Fibroblast of the conjunctiva (primary cell): ENCODE data around the gene PNKP.

Source experiments
- DNase-seq: peaks from one replicate; pipeline ENCODE4 v3.0.0-alpha.2; 2010; ENCODE audit warnings: low read depth

Gene PNKP

DNA sequence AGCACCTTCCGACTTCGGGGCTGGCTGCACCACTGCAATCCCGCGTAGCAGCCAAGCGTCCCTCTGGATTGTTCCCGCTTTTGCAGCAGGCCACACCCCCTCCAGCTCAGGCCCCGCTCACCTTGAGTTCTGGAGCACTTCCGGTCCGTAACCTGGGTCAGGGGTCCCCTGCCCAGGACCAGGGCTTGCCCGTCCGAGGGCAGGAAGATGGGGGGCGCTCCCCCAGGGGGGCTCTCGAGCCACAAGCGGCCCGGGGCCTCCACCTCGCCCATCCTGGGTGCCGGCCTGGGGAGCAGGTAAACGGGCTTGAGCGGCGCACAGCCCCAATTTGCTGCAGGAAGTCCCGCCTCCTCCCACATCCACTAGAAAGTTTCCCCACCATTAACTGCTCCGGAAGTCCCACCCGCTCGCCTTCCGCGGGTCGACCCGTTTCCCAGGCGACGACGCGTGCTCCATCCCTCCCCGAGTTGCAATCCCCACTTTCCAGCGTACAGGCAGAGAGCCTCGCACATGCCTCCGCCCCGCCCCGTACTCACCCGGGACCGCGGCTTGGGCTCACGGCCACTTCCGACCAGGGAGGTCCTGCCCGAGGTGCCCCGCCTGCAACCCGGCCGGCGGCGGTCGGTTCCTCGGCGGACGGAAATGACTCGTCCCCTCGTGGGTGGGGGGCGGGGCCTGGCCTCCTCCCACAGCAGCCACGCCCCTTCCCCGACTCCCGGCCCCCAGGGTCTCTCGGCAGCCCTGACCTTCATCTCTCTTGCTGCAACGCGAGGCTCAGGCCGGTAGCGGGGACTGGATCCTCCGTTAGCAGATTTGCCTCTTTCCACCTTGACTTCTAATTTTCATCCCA lies at the start of gene PNKP:
TSS of gene PNKP (minus strand) at position 644 of the 850 bp plus-strand sequence. CDS start at position 272, 372 bp downstream.
- DNase-seq, result peak; percentile 83

DNA sequence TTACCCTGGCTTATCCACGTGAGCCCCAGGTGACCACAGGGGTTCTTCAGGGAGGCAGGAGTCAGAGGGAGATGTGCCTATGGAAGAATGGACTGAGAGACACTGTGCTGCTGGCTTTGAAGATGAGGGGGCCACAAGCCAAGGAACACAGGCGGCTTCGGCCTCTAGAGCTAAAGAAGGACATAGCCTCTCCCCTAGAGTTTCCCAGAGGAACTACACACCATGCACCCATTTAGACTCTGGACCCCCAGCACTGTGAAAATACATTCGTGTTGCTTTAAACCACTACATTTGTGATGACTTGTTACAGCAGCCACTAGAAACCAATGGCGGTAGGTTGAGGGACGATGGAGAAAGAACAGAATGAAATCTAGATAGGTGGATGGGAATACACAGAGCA lies 47.9 kb upstream of the PNKP start:
- DNase-seq, result no peak

DNA sequence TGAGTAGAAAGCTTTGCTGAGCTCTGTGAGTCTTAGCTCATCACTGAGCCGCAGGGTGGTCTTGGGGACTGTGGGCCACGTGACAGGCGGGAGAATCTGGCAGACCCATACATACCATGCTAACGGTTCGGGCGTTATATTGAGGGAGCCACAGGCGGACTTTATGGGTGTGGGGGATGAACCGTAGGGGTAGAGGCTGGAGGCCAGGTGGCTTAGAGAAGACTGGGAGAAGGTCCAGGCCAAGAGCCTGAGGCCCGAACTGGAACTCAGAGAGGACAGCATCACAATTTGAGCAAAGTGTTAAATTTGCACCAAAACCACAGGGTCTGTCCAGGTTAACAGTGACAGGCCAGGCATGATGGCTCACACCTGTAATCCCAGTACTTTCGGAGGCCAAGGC lies 46.3 kb upstream of the PNKP start:
- no peak for DNase-seq

DNA sequence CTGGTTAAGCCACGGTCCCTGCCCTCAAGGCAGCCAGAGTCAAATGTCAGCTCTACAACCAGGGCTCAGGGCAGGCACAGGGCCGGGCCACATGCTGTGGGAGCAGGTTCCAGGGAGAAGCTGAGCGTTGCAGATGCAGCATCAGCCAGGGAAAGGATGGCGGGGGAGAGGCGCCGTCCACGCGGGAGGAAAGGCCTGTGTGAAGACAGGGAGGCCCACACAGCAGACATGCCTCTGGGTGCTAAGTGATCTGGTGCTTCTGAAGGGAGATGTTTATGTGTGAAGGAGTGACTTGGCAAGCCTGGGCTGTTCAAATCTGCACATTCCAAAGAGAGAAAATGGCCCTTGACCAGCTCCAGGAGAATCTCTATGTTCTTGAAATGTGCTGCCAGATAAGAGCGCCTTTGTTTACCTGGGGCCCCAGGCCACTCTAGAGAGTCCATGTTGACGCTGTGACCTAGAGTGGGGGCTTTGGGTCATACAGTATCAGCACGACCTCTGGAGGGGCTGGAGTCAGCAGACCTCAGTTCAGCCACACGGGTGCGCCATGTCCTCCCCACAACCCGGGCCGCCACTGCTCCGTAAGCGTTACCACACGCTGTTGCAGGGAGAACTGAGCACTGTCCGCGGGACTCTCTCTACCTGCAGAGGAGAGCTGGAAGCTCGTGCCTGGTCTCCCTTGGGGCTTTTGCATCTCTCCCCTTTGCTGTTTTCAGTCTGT lies 45.7 kb upstream of the PNKP start:
- DNase-seq, result no peak

DNA sequence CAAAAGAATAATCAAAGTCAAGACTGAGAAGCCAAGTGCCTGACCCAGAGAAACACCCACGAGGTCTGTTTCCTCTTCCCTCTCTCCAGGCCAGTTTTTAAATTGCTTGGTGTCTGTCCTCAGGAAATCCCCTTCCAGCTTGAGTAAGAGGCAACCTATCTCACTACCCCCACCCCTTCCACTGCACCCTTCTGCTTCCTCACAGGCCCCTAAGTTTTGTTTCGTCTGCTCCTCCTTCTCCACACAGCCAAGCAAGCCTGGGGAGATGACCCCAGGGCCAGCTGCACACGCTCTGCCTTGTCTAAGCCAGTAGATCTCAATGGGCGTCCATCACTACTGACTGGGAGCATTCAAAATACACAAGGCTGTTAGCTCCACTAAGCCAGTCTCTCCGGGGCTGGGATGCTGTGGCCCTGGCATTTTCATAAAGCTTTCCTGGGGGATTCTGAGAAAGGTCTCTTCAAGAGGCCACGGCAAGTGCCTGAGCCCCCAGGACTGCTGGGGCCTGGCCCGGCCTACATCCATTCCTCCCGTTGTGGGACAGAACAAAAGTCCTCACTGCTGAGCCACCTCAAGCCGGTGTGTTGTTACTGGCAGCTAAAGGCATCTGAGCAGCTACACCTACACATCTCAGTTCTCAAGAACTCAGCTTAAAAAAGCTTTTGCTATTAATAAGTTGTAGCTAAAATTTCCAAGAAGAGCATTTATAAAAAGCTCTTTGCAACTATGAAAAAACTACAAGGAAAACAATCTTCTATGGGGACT lies 44.2 kb upstream of the PNKP start:
- DNase-seq, result no peak

DNA sequence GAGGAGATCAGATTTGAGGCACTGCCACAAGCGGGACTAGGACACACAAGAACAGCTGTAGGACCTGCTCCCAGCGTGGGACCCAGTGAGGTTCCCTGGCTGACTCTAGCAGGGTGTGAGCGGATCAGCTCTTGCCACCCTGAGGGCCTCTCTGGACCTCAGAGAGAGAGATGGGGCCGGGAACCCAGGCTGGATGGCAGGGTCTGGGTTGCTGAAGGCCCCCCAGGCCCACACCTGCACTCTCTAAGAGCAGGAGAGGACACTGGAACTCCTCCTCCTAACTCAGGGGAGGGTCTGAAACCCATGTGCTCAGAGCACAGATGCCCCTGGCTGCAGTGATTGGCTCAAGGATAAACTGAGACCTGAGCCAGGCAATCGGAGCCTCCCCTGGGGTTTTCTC lies 42.8 kb upstream of the PNKP start:
- DNase-seq, result no peak

DNA sequence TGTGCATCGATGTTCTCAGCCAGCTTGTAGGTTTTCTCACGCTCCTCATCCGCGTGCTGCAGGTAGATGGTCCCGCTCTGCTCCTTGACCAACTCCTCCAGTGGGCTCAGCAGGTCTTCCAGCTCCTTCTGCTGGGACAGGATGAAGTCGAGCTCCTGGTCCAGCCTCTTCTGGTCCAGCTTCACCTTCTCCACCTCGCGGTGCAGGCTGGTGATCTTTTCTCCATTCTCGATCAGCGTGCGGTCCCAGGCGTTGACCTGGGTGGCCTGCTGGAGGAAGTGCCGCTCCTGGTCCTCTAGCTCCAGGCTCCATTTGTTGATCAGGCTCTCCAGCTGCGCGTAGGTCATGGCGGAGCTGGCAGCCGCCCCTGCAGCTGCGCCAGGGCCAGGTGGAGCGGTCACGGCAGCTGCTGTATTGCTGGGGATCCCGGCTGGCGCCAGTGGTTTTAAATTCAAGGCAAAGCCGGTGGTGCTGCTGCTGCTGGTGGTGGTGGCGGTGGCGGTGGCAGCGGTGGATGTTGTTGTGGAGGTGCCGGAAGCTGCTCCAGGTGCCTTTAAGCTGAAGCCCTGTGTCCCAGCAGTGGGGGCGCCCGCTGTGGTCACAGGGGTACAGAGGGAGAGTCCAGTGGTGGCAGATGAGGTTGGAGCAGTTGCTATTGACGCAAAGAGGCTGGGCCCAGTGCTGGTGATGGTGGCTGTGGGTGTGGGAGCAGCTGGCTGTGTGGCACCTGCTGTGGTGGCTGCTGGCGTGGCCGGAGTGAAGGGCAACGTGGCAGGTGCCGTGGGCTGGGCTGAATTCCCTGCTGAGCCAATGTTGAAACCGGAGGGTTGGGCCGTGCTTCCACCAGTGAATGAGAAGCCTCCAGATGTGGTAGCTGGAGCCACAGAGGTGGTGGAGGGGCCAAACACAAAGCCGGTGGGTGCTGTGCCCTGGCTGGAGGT lies 41.4 kb upstream of the PNKP start:
- no peak for DNase-seq

DNA sequence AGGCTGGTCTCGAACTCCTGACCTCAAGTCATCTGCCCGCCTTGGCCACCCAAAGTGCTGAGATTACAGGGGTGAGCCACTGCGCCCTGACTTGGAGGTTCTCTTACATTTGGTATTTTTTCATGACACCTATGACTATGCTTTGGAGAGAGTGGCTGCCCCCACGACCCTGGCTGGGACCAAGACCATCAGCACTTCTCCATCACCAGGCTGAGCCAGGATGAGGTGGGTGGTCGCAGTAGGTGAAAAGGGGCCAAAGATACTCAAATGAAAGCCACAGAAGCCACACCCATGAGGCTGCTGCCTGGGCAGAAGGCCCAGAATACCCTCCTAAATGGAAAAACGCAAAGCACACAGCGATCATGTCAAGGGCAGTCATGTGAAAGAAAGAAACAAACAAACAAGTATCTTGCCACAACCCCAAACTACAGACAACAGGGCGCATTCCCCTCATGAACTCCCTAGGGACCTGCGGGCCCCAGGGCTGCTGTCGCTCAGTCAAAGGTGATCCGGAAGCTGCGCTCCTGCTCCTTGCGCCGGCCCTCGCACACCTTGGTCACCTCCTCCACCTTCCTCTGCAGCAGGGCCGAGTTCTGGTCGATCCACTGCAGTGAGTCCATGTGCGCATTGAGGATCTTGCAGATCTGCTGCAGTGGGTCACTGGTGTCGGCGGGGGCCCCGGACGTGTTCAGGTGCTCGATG lies 40.5 kb upstream of the PNKP start:
- DNase-seq, result no peak

DNA sequence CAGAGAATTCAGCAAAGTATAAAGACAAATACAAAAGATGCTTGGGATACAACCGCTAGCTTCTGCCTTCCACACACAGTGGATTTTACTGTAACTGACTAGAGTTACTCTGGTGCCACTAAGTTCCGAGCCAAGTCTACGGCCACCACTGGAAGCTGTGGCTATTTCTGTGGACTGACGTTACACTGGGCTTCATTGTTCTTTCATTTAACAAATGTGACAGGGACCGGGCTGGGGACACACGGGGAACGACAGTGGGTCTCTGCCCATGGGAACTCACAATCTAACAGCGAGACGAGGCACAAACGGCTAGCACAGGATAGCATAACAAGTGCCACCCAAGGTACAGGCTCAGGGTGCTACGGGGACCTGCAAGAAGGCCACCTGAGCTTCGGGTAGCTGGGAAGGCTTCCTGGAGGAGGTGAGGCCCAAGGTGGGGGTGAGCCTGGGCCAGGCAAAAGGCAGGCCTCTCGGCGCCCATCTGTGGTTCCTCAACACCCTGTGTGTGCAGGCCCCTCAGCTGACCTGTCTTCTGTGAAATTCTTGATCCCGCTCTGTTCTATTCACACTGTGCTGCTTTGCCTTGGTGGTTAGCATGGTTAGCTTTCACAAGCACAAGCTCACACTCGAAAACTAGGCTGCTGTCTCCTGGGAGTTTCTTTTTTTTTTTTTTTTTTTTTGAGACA lies 39.6 kb upstream of the PNKP start:
- no peak for DNase-seq

DNA sequence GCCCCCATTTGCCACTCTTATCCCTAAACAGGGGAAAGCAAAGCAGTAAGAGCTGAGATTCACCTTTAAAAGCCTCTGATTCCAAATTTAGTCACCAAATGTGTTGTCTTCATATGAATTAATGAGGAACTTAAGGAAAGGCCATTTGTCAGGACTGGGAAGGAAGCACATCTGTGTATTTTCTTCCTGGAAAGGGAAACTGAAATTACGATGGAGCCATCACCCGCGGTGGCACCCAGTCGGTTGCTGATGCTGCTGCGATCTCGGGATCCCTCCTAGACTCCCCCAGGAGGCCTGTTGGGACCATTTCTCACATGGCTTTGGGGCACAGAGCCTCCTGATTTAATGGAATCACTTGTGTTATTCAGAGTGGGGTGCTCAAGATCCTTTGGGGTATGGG lies 36.8 kb upstream of the PNKP start:
- DNase-seq, result no peak

DNA sequence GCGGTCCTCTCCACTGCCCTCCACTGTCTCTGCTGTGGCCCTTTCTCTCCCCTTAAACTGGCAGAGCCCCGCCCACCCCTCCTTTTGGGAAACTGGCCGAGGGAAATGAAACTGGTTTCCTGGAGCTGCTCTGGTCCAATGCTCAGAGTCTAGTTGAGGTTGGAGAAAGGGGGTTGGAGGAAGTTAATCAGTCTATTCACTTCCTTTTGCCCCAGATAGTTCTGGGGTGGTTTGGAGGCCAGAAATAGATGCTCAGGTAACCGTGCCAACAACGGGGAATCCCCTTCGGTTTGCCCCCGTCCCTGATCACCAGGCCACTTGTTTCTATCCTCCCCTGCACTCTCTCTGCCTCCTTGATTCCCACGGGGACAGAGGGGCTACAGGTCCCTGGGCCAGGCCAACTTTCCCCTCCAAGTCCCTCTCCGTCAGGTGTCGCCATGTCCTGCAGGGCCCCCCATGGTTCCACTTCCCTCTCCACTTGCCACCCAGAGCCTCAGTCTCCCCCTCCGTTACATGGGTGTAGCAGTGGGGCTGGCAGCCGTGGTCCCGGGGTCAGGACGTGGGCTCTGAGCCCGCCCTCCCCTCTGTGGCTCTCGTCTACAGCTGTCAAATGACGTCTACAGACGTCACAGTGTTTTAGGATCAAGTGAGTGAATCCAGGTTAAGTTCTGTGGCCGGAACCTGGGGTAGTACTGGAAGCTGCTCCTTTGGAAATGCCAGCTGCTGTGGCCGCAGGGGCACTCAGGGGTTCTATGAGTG lies 29.7 kb upstream of the PNKP start, which contains the start of gene IL4I1:
TSS of gene IL4I1 (minus strand) at position 25 of the 759 bp plus-strand sequence. CDS start 727 bp downstream, outside the sequence.
- no peak for DNase-seq

DNA sequence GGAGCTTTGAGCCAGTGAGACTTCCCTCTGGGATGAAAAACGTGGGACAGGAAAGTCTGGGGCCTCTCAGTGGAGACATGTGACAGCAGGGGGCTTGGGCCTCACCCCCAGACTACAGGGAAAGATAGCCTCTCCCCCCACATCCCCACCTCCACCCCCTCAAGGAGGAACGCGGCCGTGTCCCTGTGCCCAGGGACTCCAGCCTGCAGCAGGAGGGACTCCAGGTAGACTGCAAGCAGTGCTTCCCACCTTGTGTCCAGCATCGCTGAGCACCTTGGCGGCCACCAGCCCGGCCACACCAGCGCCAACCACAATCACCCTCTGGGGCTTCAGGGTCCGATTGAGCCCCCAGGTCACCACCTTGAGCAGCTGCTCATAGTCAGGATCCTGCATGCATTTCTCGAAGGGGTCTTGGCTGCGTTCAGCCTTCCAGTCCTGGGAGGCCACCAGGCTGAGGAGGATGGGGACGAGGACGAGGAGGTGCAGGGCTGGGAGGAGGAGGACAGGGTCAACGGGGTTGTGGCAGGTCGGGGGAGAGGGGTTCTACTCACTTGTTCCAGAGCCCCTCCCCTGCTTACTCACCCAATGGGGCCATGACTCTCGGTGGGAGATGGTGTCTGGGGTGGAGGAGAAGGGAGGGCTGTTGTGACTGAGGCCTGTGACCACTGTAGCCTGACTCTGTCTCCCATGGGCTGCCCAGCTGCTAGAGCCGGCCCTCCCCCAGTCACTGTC lies 28.4 kb upstream of the PNKP start:
- DNase-seq, result no peak

DNA sequence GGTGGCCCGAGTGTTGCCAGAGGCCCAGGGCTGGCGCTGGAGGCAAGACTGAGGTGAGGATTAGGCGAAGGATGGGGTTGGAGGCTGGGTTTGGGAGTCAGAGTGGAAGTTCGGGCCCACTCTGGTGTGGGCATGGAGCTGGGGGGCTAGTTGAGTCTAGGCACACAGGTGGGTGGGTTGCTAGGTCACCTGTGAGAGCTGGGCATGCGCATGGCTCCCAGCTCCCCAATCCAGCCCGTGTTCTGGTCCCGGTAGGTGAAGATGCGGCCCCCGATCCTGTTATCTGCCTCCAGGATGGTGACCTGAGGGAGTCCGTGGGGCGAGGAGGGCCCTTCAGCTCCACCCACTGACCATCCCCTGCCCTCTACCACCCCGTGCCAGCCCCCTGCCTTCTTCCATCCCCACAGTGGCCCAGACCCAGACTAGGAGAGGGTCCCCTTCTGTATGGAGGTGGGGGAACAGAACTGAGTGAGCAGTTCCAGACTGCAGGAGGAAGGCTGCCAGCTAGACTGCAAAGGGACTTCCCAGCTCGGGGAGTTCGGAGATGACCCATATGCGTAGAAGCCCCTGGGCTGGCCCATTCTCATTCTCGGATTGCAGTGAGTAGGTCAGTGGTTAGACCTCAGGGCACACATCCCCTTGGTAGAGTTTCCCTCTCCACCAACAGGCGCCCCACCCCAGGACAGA lies 27.6 kb upstream of the PNKP start:
- DNase-seq, result no peak

DNA sequence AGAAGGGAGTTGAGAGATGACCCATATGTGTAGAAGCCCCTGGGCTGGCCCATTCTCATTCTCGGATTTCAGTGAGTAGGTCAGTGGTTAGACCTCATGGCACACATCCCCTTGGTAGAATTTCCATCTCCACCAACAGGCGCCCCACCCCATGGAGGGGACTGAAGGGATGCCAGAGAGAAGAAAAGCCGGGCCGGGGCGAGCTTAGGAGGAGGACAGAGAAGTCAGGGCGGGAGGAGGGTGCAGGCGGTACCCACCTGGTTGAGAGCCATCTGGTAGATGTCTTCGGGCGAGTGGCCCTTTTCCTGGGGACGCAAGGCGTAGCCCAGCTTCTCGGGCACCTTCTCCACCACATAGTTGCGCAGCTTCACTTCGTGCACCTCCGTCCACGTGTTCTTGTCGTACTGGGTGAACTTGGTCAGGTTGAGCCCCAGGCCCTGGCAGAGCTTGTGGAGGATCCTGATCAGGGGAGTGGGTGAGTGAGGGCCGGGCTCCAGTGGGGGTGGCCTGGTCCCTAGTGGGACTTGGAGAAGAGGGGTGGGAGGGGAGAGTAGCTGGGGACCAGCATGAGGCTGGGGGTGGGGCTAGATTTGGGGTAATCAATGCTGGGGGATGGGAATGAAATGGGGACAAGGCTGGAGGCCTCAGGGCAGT lies 26.8 kb upstream of the PNKP start:
- DNase-seq, result no peak

DNA sequence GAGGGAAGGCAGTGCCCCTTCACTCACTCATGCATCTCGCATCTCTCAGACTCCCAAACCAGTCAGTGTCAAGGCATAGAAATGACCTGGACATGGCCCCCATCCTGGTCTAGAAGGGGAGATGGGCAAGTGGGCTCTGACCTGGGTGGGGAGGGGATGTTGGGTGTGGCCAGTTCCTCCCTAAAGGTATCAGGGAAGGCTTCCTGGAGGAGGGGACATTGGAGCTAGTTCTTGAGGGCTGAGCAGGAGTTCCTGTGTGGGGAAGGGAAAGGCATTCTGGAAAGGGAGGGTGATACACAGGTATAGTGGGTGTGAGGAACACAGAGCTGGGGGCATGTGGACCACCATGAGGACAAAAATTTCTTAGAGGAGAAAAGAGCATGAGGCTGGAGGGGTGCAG lies 25.3 kb upstream of the PNKP start:
- DNase-seq, result no peak

DNA sequence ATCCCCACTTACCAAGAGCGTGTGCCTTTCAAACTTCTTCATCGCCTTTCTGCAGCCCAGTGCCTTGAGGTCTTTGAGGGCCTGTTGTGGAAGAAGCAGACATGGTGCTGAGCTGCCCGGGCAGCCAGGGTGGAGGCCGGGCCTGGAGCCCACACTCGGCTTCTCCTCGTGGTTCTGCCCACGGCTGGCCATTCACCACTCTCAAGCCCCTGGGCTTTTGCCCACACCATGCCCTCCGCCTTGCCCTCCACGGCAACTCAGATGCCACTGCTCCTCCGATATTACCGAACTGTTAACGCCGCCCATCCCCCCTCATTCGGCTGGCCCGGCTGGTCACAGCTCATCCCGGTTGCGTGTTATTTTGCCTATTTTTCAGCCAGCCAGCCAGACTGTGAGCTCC lies 24.0 kb upstream of the PNKP start:
- DNase-seq, result no peak
